PC-3 (cell line): ENCODE data around the gene NPIPB6. TPM values are rescaled to one million over a fixed set of nuclear protein-coding genes. Genes with fewer than 3 reads are reported as not detected.

Experiments
- ATAC-seq: fragments of 200-7000 bp; cut with Tn5 transposase; 2 replicates; pipeline ENCODE4 v1.9.1; 2020; ENCODE audit warnings: mild to moderate bottlenecking, moderate library complexity
- BruUV-seq: library from RNA; stranded (reverse); fragments of 400-500 nt; replicated peaks from 2 replicates; lab custom pipeline; 2021; lab: Mats Ljungman, UMichigan
- CTCF ChIA-PET: fragments of 300-600 bp; sonication (Branson Sonifier 250); formaldehyde crosslinking; loops from one replicate; lab custom pipeline; 2022; ENCODE audit warnings: antibody characterized with exemption; lab: Charles Lee
- POLR2A ChIA-PET: fragments of 300-600 bp; sonication (Branson Sonifier 250); formaldehyde crosslinking; loops from one replicate; lab custom pipeline; 2022; ENCODE audit warnings: antibody characterized with exemption; ENCODE audit not compliant: unreplicated experiment; lab: Charles Lee
- DNase-seq: peaks from one replicate; pipeline ENCODE4 v3.0.0-alpha.2; 2015
- H2AFZ ChIP-seq: fragments of 300-600 bp; sonication (generic); 2 replicates; pipeline ENCODE4 v1.6.0; 2016; ENCODE audit warnings: antibody characterized with exemption, low read length
- H3F3A ChIP-seq: fragments of 300-600 bp; sonication (generic); one replicate; pipeline ENCODE4 v1.6.0; 2017; ENCODE audit warnings: antibody characterized with exemption, low read length, control low read depth, mild to moderate bottlenecking; ENCODE audit not compliant: unreplicated experiment
- H3K27ac ChIP-seq: fragments of 300-600 bp; sonication (generic); 2 replicates; pipeline ENCODE4 v1.5.1; 2016; ENCODE audit warnings: mild to moderate bottlenecking, low read length
- H3K27me3 ChIP-seq: fragments of 300-600 bp; sonication (generic); 2 replicates; pipeline ENCODE4 v1.6.1; 2016; ENCODE audit warnings: low read length, mixed read lengths
- H3K36me3 ChIP-seq: fragments of 300-600 bp; sonication (generic); 2 replicates; pipeline ENCODE4 v1.6.1; 2016; ENCODE audit warnings: low read depth, mixed run types, low read length, mixed read lengths
- H3K4me1 ChIP-seq: fragments of 300-600 bp; sonication (generic); 2 replicates; pipeline ENCODE4 v1.5.1; 2016; ENCODE audit warnings: low read length; ENCODE audit not compliant: insufficient read depth
- H3K4me2 ChIP-seq: fragments of 300-600 bp; sonication (generic); 2 replicates; pipeline ENCODE4 v1.6.0; 2016; ENCODE audit warnings: low read length
- H3K4me3 ChIP-seq: fragments of 300-600 bp; sonication (generic); 2 replicates; pipeline ENCODE4 v1.5.1; 2016; ENCODE audit warnings: mild to moderate bottlenecking, low read length, mixed read lengths
- H3K79me2 ChIP-seq: fragments of 300-600 bp; sonication (generic); 2 replicates; pipeline ENCODE4 v1.6.1; 2017; ENCODE audit warnings: low read length, mixed read lengths
- H3K9ac ChIP-seq: fragments of 300-600 bp; sonication (generic); 2 replicates; pipeline ENCODE4 v1.6.0; 2016; ENCODE audit warnings: mild to moderate bottlenecking, low read length
- H3K9me2 ChIP-seq: fragments of 300-600 bp; sonication (generic); replicated peaks from 2 replicates; pipeline ENCODE4 v1.6.1; 2016; ENCODE audit warnings: mixed run types, low read length, mixed read lengths
- H3K9me3 ChIP-seq: fragments of 300-600 bp; sonication (generic); 2 replicates; pipeline ENCODE4 v1.6.1; 2016; ENCODE audit warnings: low read length, mixed read lengths
- H4K20me1 ChIP-seq: fragments of 300-600 bp; sonication (generic); 2 replicates; pipeline ENCODE4 v1.6.1; 2016; ENCODE audit warnings: low read length, mixed read lengths
- EZH2 ChIP-seq: fragments of 300-600 bp; sonication (generic); IDR thresholded peaks from one replicate; pipeline ENCODE4 v1.6.1; 2017; ENCODE audit warnings: antibody characterized with exemption, mild to moderate bottlenecking, low read length; ENCODE audit not compliant: unreplicated experiment
- EZH2phosphoT487 ChIP-seq: fragments of 300-600 bp; sonication (generic); IDR thresholded peaks from 2 replicates; pipeline ENCODE4 v1.6.1; 2018; ENCODE audit warnings: mild to moderate bottlenecking, antibody characterized with exemption, low read length, borderline replicate concordance
- intact Hi-C: fragments of 100-400 bp; cut with micrococcal nuclease; formaldehyde crosslinking; loops from 2 replicates; pipeline ENCODE4 v1.9.0; 2023
- total RNA-seq: library from RNA; depleted of rRNA; stranded (reverse); fragments of >200 nt; gene quantifications from 2 replicates; pipeline ENCODE4 v1.2.3, GENCODE V29; 2014
- TF ChIP-seq, protein P1 (sequence below): fragments of 300-600 bp; sonication (generic); conservative IDR thresholded peaks from 2 replicates; pipeline ENCODE4 v1.5.1; 2017; ENCODE audit warnings: antibody characterized with exemption, low read depth, mild to moderate bottlenecking, low read length

The NPIPB6 gene
- total RNA-seq, 1 experiment from 2014 or later = 2.5 TPM

DNA sequence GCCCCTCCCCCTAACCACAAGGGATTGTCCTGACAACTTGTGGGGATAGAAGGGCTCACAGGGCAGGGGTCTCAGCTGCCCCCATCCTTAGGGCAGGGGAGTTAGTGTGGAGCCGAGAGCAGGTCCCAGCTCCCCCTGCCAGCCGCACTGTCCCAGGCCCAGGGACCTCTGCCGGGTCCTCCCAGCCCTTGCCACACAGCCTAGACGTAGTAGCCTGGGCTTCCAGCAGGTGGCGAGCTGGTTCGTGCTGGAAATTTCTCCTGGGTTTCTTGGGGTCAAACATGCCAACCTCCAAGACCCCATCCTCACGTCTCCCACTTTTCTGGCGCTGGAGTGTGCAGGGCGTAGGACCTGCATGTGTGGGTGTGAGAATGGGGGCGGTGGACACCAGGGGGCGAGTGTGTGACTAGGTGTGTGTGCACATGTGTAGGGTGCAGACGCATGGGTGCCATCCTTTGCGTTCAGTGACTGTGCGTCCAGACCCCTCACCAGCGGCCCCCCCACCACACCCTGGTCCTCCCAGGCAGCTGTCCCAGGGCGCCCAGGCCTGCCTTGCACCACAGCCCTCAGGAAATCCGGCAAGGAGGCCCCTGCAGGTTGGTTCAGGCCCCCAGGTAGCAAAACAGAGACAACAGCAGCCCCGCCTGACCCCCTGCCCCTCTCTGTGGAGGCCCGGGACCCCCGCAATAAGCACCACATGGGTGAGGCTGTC lies 41.5 kb downstream of the NPIPB6 start:
- H3K9me3 ChIP-seq = no peaks in the 10 kb centered on the region
- H3K4me3 ChIP-seq = no peak overlapping the region
- H3K4me2 ChIP-seq = no peak overlapping the region
- H3K36me3 ChIP-seq = no peaks in the 10 kb centered on the region
- ChIA-PET POLR2A (no interaction called here), CTCF (interaction anchor here (0.7 kb wide), 1 partner anchor 47 kb away, joined by 3 read pairs; no protein-coding TSS in a partner anchor)
- no peak overlapping the region for H3K9ac ChIP-seq
- no peaks in the 10 kb centered on the region for H3K9me2 ChIP-seq
- no peak overlapping the region for H2AFZ ChIP-seq
- no peaks in the 10 kb centered on the region for H4K20me1 ChIP-seq
- no peak overlapping the region for H3K27ac ChIP-seq
- H3K79me2 ChIP-seq = no peaks in the 10 kb centered on the region
- BruUV-seq = no TSS peak
- intact Hi-C loops = no loop called here
- no peaks in the 10 kb centered on the region for H3K27me3 ChIP-seq
- H3F3A ChIP-seq = no peaks in the 10 kb centered on the region
- TF ChIP-seq, protein P1, sequence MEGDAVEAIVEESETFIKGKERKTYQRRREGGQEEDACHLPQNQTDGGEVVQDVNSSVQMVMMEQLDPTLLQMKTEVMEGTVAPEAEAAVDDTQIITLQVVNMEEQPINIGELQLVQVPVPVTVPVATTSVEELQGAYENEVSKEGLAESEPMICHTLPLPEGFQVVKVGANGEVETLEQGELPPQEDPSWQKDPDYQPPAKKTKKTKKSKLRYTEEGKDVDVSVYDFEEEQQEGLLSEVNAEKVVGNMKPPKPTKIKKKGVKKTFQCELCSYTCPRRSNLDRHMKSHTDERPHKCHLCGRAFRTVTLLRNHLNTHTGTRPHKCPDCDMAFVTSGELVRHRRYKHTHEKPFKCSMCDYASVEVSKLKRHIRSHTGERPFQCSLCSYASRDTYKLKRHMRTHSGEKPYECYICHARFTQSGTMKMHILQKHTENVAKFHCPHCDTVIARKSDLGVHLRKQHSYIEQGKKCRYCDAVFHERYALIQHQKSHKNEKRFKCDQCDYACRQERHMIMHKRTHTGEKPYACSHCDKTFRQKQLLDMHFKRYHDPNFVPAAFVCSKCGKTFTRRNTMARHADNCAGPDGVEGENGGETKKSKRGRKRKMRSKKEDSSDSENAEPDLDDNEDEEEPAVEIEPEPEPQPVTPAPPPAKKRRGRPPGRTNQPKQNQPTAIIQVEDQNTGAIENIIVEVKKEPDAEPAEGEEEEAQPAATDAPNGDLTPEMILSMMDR = peak; percentile 80
- TF ChIP-seq EZH2 = no peak
- peaks cover 18% of the 10 kb centered on the region for H3K4me1 ChIP-seq
- DNase-seq (peak; percentile 47), ATAC-seq (peak; percentile 36)

DNA sequence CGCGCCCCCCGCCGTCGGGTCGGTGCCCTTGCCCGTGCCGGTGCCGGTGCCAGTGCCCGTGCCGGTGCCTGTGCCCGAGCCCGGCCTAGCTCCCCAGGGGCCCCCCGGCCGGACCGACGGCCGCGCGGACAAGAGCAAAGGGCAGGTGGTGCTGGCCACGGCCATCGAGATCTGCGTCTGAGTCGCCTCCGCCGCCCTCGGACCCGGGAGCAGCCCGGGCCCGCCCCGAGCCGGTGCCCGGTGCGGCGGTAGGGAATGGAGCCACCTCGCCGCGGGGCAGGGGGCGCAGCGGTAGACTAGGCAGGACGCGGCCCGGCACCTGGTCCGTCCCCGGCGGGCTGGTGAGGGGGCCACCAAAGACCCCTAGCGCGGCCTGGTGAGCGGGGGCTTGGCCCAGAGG lies 42.6 kb downstream of the NPIPB6 start:
- no peaks in the 10 kb centered on the region for H4K20me1 ChIP-seq
- H3K4me2 ChIP-seq = no peak overlapping the region
- DNase-seq = no peak
- H3K4me1 ChIP-seq = peaks cover 18% of the 10 kb centered on the region
- TF ChIP-seq, protein P1 = no peak
- TF ChIP-seq EZH2phosphoT487 = no peak
- no peak for TF ChIP-seq EZH2
- CTCF ChIA-PET = no interaction called here
- H3K4me3 ChIP-seq = no peak overlapping the region
- no peaks in the 10 kb centered on the region for H3K36me3 ChIP-seq
- no peak overlapping the region for H3K9ac ChIP-seq
- ATAC-seq = no peak
- POLR2A ChIA-PET = no interaction called here
- no peaks in the 10 kb centered on the region for H3K9me3 ChIP-seq
- intact Hi-C loops = no loop called here
- no peak overlapping the region for H2AFZ ChIP-seq
- H3K27ac ChIP-seq = no peak overlapping the region
- no peaks in the 10 kb centered on the region for H3K9me2 ChIP-seq
- no peaks in the 10 kb centered on the region for H3K27me3 ChIP-seq
- H3K79me2 ChIP-seq = no peaks in the 10 kb centered on the region
- no TSS peak for BruUV-seq
- H3F3A ChIP-seq = no peaks in the 10 kb centered on the region

GRCh38 chr16:28320023-28320561 lies 43.2 kb downstream of the NPIPB6 start:
- intact Hi-C loops = no loop called here

More at GRCh38 chr16:28320023-28320561, 43.2 kb downstream of the NPIPB6 start:
- H3K9me3 ChIP-seq = no peaks in the 10 kb centered on the region
- no peak overlapping the region for H3K4me3 ChIP-seq
- H2AFZ ChIP-seq = no peak overlapping the region
- H3K27me3 ChIP-seq = no peaks in the 10 kb centered on the region
- no peaks in the 10 kb centered on the region for H3K9me2 ChIP-seq
- POLR2A ChIA-PET = no interaction called here
- no peak overlapping the region for H3K9ac ChIP-seq
- no peaks in the 10 kb centered on the region for H3K36me3 ChIP-seq
- no peaks in the 10 kb centered on the region for H4K20me1 ChIP-seq
- peaks cover 14% of the 10 kb centered on the region for H3K4me1 ChIP-seq
- H3K79me2 ChIP-seq = no peaks in the 10 kb centered on the region
- H3F3A ChIP-seq = no peaks in the 10 kb centered on the region
- TF ChIP-seq EZH2phosphoT487 (no peak), EZH2 (no peak)
- TF ChIP-seq, protein P1 = no peak
- CTCF ChIA-PET = no interaction called here
- DNase-seq (no peak), ATAC-seq (no peak)
- no peak overlapping the region for H3K27ac ChIP-seq
- BruUV-seq = no TSS peak
- H3K4me2 ChIP-seq = no peak overlapping the region
